Activated naive CD4-positive, alpha-beta T cell treated with anti-CD3 and anti-CD28 coated beads, Interleukin-2, amount 50 U/mL, for 72 hours (primary cell): ENCODE measurements around the gene ME3. TPM values are rescaled to one million over a fixed set of nuclear protein-coding genes. Genes with fewer than 3 reads are reported as not detected.
"Not testable (repeated sequence)": the region's sequence is repeated elsewhere in the genome, so short reads cannot be mapped to it uniquely, and the experiment has no call there.

Experiments
- ATAC-seq, 2 donors: fragments of 150-1000 bp; cut with Tn5 transposase; 2 replicates each; pipeline ENCODE4 v1.10.0; 2021; ENCODE audit warnings: mild to moderate bottlenecking in 2 of 2, moderate library complexity in 2 of 2
- DNase-seq, 2 donors: peaks; one replicate each; pipeline ENCODE4 v3.0.0; 2021 to 2022; ENCODE audit warnings: low spot score in 2 of 2
- H3K27ac Mint-ChIP-seq, 2 donors: one replicate each; pipeline ENCODE4 v1.8.0; 2022; ENCODE audit warnings: mild to moderate bottlenecking in 2 of 2, mixed read lengths in 2 of 2
- H3K36me3 Mint-ChIP-seq, 2 donors: one replicate each; pipeline ENCODE4 v1.8.0; 2022; ENCODE audit warnings: mixed read lengths in 2 of 2
- H3K9me3 Mint-ChIP-seq, 2 donors: one replicate each; pipeline ENCODE4 v1.8.0; 2022; ENCODE audit warnings: mixed read lengths in 2 of 2
- total RNA-seq, 2 donors: library from RNA; stranded (reverse); gene quantifications; one replicate each; pipeline ENCODE4 v1.2.3, GENCODE V29; 2022

ME3 gene
- total RNA-seq, 2 donors from 2014 or later, result 5.5 to 16.2 TPM

DNA sequence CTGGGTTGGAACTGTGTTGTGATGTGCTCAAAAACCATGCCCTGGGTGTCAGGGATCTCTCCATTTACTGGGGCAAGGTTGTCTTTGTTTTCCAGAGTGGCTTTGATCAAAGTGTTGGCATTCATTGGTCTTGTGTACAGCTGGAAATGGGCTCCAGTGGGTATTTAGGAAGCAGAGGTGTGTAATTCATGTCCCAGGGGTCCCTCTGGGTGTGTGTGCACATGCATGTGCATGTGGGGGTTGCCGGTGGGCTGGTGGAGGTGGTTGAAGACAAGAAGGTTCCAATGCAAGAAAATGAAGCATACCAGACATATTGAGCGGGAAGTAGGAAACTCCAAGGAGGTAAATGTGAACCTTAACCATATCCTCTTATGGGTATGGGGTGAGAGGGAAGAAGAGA, 121.7 kb downstream of the ME3 start:
- Mint-ChIP-seq H3K27ac (no peak overlapping the region), H3K9me3 (no peaks in the 10 kb centered on the region), H3K36me3 (no peaks in the 10 kb centered on the region)
- no peak for DNase-seq
- no peak for ATAC-seq

DNA sequence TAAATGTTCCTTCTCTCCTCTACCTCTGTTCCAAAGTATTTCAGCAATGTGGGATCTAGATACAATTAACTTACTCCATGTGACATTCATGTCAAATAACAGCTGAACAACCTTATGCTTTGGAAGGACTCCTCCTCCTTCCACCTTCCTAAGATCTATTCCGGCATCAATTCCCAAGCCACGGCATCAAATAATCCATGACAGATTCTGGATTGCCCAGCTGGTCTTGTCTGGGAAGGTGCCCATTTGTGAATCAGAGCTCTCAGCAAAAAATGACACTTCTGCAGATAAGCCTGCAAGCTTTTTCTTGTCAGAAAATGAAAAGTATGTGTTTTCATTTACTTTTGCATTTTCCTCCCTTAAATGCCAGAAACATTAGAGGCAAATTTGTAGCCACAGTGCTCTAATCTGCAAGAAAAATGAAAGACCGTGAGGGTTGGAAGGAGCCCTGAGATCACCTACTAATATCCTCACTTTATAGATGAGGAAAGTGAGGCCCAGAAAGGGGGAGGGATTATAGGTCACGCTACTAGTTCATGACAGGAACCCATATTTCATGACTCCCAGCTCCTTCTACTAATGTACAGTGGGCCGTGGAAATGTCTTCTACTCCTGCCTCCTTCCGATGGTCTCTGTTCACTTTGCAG, 124.0 kb downstream of the ME3 start:
- DNase-seq (no peak), ATAC-seq (no peak)
- Mint-ChIP-seq H3K27ac (no peak overlapping the region), H3K36me3 (peaks cover 0 to 8% of the 10 kb centered on the region in 2 donors), H3K9me3 (peaks cover 0 to 8% of the 10 kb centered on the region in 2 donors)

DNA sequence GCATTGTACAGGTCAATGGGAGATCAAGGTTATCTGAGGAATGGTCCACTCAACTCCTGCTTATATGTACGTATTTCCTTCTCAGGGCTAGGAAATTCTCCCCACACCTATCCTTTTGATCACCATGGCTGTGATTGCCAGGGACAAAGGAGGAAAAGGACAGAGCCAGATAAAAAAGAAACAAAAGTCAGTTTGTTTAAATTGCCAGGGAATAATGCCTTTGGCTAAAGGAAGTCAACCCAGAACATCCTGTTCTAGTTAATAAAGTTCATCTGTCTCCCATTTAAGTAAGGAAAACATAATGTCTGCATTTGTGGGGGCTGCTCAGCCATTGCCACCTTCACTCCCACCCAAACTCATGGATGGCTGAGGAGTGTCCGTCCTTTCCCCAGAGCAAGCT, 124.7 kb downstream of the ME3 start:
- DNase-seq (no peak), ATAC-seq (no peak)
- peaks cover 0 to 8% of the 10 kb centered on the region in 2 donors for H3K9me3 Mint-ChIP-seq

DNA sequence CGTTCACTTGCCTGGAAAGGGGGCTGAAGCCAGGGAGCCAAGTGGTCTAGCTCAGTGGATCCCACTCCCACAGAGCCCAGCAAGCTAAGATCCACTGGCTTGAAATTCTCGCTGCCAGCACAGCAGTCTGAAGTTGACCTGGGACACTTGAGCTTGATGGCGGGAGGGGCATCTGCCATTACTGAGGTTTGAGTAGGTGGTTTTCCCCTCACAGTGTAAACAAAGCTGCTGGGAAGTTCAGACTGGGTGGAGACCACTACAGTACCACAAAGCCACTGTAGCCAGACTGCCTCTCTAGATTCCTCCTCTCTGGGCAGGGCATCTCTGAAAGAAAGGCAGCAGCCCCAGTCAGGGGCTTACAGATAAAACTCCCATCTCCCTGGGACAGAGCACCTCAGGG, 131.1 kb downstream of the ME3 start:
- ATAC-seq, DNase-seq, H3K27ac Mint-ChIP-seq: not testable (repeated sequence)
- H3K36me3 Mint-ChIP-seq, result peaks cover 9 to 22% of the 10 kb centered on the region in 2 donors
- peaks cover 8 to 23% of the 10 kb centered on the region in 2 donors for H3K9me3 Mint-ChIP-seq

More for the DNA sequence above, 124.7 kb downstream of the ME3 start:
- Mint-ChIP-seq H3K36me3 (peaks cover 0 to 8% of the 10 kb centered on the region in 2 donors), H3K27ac (no peak overlapping the region)

GRCh38 chr11:86538223-86538548, 134.2 kb downstream of the ME3 start:
- Mint-ChIP-seq H3K36me3 (peaks cover 9 to 14% of the 10 kb centered on the region in 2 donors), H3K9me3 (peaks cover 8 to 15% of the 10 kb centered on the region in 2 donors), H3K27ac (no peak overlapping the region)
- no peak for DNase-seq
- ATAC-seq, result no peak

GRCh38 chr11:86537541-86538222, 134.7 kb downstream of the ME3 start:
- DNase-seq, result no peak
- no peak for ATAC-seq

GRCh38 chr11:86535773-86536172, 136.6 kb downstream of the ME3 start:
- H3K36me3 Mint-ChIP-seq, result peaks cover 5 to 6% of the 10 kb centered on the region in 2 donors
- ATAC-seq, result no peak
- DNase-seq, result no peak
- peaks cover 4 to 9% of the 10 kb centered on the region in 2 donors for H3K9me3 Mint-ChIP-seq
- H3K27ac Mint-ChIP-seq, result no peak overlapping the region

More at GRCh38 chr11:86537541-86538222, 134.7 kb downstream of the ME3 start:
- peaks cover 9 to 14% of the 10 kb centered on the region in 2 donors for H3K36me3 Mint-ChIP-seq
- no peak overlapping the region for H3K27ac Mint-ChIP-seq
- peaks cover 8 to 15% of the 10 kb centered on the region in 2 donors for H3K9me3 Mint-ChIP-seq

DNA sequence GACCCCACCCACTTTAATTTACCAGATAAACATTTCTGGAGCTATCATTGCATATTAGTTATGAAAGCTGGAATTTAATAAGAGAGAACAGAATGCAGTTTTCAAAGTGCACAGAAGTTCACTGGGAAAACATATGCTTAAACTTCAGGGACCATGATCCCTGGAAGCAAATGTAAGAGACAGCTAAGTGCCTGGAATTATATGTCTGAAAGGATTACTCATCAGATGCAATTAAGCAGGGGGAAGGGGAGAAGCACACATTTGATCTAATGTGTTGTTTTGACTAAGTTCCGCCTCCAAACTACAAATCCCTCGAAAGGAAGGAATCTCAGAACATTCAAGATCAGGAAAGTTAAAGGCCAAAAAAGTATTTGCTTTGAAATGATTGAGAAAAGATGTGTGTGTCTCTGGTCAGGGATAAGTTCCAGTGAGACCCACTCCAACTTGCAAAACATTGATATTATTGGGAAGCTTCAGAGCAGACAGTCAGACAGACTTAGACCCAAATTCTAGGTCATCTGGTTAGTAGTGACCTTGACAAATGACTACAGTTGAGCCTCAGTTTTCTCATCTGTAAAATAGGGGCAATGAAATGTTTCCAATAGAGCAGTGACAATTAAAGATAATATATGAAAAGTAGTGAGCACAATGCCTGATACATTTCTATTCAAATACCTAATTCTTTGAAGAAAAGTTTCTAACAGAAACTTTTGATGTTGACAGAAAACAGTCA, 147.6 kb downstream of the ME3 start:
- peaks cover 24 to 25% of the 10 kb centered on the region in 2 donors for H3K9me3 Mint-ChIP-seq
- H3K27ac Mint-ChIP-seq, result peak overlapping the region in 1 of 2 donors; percentile 47
- peaks cover 54 to 60% of the 10 kb centered on the region in 2 donors for H3K36me3 Mint-ChIP-seq
- DNase-seq, result no peak
- ATAC-seq, result no peak

GRCh38 chr11:86523738-86524619, 148.4 kb downstream of the ME3 start:
- ATAC-seq (peak in 1 of 2 donors; percentile 94), DNase-seq (no peak)
- H3K27ac Mint-ChIP-seq, result peak overlapping the region in 1 of 2 donors; percentile 31
- peaks cover 50 to 59% of the 10 kb centered on the region in 2 donors for H3K36me3 Mint-ChIP-seq
- H3K9me3 Mint-ChIP-seq, result peaks cover 24% of the 10 kb centered on the region in 2 donors

GRCh38 chr11:86522512-86522911, 149.9 kb downstream of the ME3 start:
- peaks cover 13 to 19% of the 10 kb centered on the region in 2 donors for H3K9me3 Mint-ChIP-seq
- DNase-seq, ATAC-seq, H3K27ac Mint-ChIP-seq: not testable (repeated sequence)
- H3K36me3 Mint-ChIP-seq, result peaks cover 36 to 46% of the 10 kb centered on the region in 2 donors

DNA sequence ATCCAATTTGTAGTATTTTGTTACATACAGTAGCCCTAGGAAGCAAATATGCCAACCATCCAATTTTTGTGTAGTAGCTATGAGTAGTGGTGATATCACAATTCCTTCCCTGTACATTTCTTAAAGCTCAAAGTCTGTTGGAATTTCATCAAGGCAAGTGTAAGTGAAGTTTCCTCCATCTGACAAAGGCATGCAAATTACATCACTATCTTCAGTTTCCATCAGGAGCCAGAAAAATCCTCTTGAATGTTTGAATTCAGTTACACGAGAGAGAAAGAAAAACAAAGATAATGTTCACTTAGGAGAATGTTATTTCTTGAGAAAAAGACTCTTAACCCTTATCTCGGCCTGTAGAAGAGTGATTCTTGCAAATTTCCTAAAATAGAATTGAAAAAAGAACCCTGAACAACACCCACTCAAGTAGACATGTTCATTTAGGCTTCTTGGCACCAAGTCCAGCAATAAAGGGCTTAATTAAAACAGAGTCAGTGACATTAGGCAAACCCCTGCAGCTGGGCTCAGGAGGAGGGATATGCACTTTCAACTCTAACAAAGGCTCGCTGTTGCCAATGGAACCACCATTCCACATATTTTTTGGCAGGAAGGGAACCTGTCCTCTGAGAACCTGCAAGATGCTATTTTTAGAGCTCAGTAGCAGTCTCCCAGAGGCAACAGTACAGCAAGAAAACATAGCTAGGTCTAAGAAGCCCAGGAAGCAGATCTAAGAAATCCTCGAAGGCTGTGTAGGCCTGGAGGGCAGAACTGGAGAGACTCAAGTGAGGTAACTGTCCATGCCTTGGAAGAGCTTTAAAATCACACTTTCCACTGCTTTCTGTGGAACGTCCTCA, 153.1 kb downstream of the ME3 start:
- Mint-ChIP-seq H3K36me3 (peaks cover 4 to 20% of the 10 kb centered on the region in 2 donors), H3K9me3 (peaks cover 0 to 3% of the 10 kb centered on the region in 2 donors), H3K27ac (no peak overlapping the region)
- ATAC-seq (no peak), DNase-seq (no peak)

GRCh38 chr11:86518211-86518610, 154.2 kb downstream of the ME3 start:
- ATAC-seq (no peak), DNase-seq (no peak)
- peaks cover 0 to 10% of the 10 kb centered on the region in 2 donors for H3K36me3 Mint-ChIP-seq
- no peak overlapping the region for H3K27ac Mint-ChIP-seq
- peaks cover 0 to 3% of the 10 kb centered on the region in 2 donors for H3K9me3 Mint-ChIP-seq

DNA sequence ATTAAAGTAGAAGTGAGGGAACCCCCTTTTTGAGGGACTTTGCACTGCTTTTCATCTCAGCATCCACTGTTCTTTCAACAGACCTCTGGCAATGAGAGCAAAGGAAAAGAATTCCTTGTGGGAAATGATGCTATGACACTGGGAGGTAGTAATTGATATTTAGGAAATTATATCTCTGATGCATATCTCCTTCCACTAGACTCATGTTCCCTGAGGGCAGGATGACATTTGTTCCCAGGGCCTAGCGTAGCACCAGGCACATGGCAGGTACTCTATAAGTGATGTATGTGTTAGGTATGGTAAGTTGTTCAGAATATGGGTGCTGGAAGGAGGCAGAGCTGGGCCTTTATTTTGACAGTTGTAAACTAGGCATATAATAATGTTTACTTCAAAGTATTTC, 154.9 kb downstream of the ME3 start:
- DNase-seq (no peak), ATAC-seq (no peak)
- Mint-ChIP-seq H3K27ac (no peak overlapping the region), H3K36me3 (peaks cover 0 to 4% of the 10 kb centered on the region in 2 donors), H3K9me3 (peaks cover 0 to 2% of the 10 kb centered on the region in 2 donors)

DNA sequence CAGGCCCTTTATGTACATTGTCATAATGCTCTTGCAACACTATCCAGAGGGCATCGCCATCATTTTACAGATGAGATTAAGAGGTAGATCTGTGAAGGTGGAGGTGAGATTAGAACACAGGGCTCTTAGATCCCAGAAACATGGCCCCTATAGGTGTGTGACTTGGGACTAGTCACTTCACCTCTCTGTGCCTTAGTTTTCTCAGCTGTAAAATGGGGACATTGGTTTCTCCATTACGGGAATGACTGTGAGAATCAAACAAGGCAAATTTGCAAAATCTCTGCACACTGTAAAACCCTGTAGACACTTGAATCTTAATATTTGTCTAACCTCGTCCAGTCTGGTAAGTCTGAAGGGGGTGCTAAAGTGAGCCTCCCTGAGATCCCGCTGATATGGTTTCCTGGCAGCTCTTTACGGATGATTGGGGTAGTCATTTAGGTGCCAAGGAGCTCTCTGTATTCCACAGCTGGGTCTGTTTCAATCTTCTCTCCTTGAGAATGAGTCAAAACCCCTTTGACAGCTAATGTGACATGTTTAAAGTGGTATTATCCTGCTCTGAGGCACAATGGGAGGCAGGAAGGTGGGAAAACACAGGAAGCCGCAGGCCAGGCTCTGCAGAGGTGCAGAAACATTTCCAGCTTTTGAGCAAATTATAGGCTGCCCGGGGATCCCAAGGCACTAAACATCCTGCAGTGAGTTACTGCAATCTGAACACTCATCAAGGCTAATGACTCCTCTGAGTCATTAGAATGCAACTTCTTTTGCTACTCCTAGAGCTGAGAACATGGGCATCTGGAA, 156.9 kb downstream of the ME3 start:
- Mint-ChIP-seq H3K36me3 (no peaks in the 10 kb centered on the region), H3K27ac (no peak overlapping the region), H3K9me3 (no peaks in the 10 kb centered on the region)
- DNase-seq (no peak), ATAC-seq (no peak)

- DNase-seq (no peak), ATAC-seq (no peak)
- no peak overlapping the region for H3K27ac Mint-ChIP-seq
- H3K9me3 Mint-ChIP-seq, result no peaks in the 10 kb centered on the region
- H3K36me3 Mint-ChIP-seq, result no peaks in the 10 kb centered on the region
Measured at GRCh38 chr11:86514453-86514852, 158.0 kb downstream of the ME3 start.
